B cell (primary cell): Measurements from ENCODE around the gene RABGAP1L.

Experiments
- CTCF ChIP-seq: fragments of 200-600 bp; IDR thresholded peaks from one replicate; pipeline ENCODE4 v1.8.0; 2022; ENCODE audit warnings: antibody characterized with exemption, mild to moderate bottlenecking
- EZH2 ChIP-seq: IDR thresholded peaks from 2 replicates; pipeline ENCODE4 v1.6.1; 2012; ENCODE audit warnings: borderline replicate concordance, low read depth, mild to moderate bottlenecking, moderate library complexity, low read length; ENCODE audit not compliant: insufficient read depth, poor library complexity, severe bottlenecking

- no peak for TF ChIP-seq CTCF
- TF ChIP-seq EZH2, result no peak
Measured at GRCh38 chr1:174123843-174124242, 35.5 kb upstream of the RABGAP1L start.
